K562 (cell line): ENCODE data around the gene DOCK8. TPM values are rescaled to one million over a fixed set of nuclear protein-coding genes. Genes with fewer than 3 reads are reported as not detected.

ENCODE experiments used
- KAT8 ChIP-seq: fragments of 450-650 bp; IDR thresholded peaks from 2 replicates; pipeline ENCODE4 v1.6.1; 2016; ENCODE audit warnings: low read depth, mild to moderate bottlenecking
- RBFOX2 ChIP-seq: fragments of 200-400 bp; formaldehyde crosslinking; IDR thresholded peaks from 2 replicates; pipeline ENCODE4 v1.6.1; 2017; ENCODE audit warnings: low read depth, mild to moderate bottlenecking, low read length, moderate library complexity
- RFX5 ChIP-seq: IDR thresholded peaks from 2 replicates; pipeline ENCODE4 v1.6.1; 2011; ENCODE audit warnings: low read depth, mild to moderate bottlenecking, improper control_type of control experiment, low read length
- SOX6 ChIP-seq: fragments of 450-650 bp; IDR thresholded peaks from 2 replicates; pipeline ENCODE4 v1.6.1; 2014; ENCODE audit warnings: mild to moderate bottlenecking
- TCF7 ChIP-seq: sonication (generic); IDR thresholded peaks from 2 replicates; pipeline ENCODE4 v1.6.1; 2016; ENCODE audit warnings: antibody characterized with exemption, borderline replicate concordance
- ZBTB8A ChIP-seq: fragments of 450-650 bp; IDR thresholded peaks from 2 replicates; pipeline ENCODE4 v1.6.1; 2018; ENCODE audit warnings: mild to moderate bottlenecking, moderate library complexity; ENCODE audit not compliant: partially characterized antibody
- ZNF830 ChIP-seq: fragments of 250-450 bp; sonication (Bioruptor Pico); IDR thresholded peaks from 2 replicates; pipeline ENCODE4 v1.5.0; 2021; ENCODE audit warnings: mild to moderate bottlenecking
- polyA plus RNA-seq, 8 experiments: library from polyadenylated mRNA; depleted of rRNA in 4 of 8; stranded (reverse) in 5 of 8; unstranded in 3 of 8; fragments of >200 nt; fragmentation: Nextera tagmentation in 2 of 8; fragmentation: Illumina TruSeq in 1 of 8; extraction: Ambion mirVana in 2 of 8; extraction: Trizol in 1 of 8; gene quantifications; 2 replicates each; pipeline versions ENCODE4 v1.2.1 to v1.2.3, GENCODE V29; 2011 to 2014; ENCODE audit warnings: inconsistent platforms in 1 of 8, missing spikeins in 1 of 8
- total RNA-seq, 7 experiments: library from RNA; depleted of rRNA in 6 of 7; stranded (reverse); fragments of >200 nt in 6 of 7; fragmentation: Illumina TruSeq in 2 of 7; extraction: Trizol in 2 of 7; gene quantifications; 2 replicates each; pipeline versions ENCODE4 v1.2.1 to v1.2.3, GENCODE V29; 2011 to 2021; ENCODE audit warnings: low replicate concordance in 1 of 7
- TF ChIP-seq, protein P1 (sequence below): fragments of 200-400 bp; formaldehyde crosslinking; IDR thresholded peaks from 2 replicates; pipeline ENCODE4 v1.6.1; 2017; ENCODE audit warnings: mild to moderate bottlenecking, low read depth, low read length, moderate library complexity
- TF ChIP-seq, protein P2 (sequence below): fragments of 450-650 bp; IDR thresholded peaks from 2 replicates; pipeline ENCODE4 v1.7.0; 2016; ENCODE audit warnings: borderline replicate concordance
- TF ChIP-seq, protein P3 (sequence below): fragments of 250-450 bp; sonication (Bioruptor Pico); IDR thresholded peaks from 2 replicates; pipeline ENCODE4 v1.5.0; 2021; ENCODE audit warnings: mild to moderate bottlenecking, borderline replicate concordance
- TF ChIP-seq, protein P4 (sequence below): fragments of 450-650 bp; formaldehyde crosslinking; IDR thresholded peaks from 2 replicates; pipeline ENCODE4 v1.4.0; 2020; ENCODE audit warnings: mild to moderate bottlenecking, moderate library complexity
- TF ChIP-seq, protein P5 (sequence below): sonication (generic); formaldehyde crosslinking; IDR thresholded peaks from 2 replicates; pipeline ENCODE4 v1.9.0; 2022; ENCODE audit warnings: mild to moderate bottlenecking, missing genetic modification reagents
- TF ChIP-seq, protein P6 (sequence below): sonication (generic); formaldehyde crosslinking; IDR thresholded peaks from 2 replicates; pipeline ENCODE4 v1.8.1; 2023; ENCODE audit warnings: missing genetic modification reagents, mild to moderate bottlenecking, borderline replicate concordance

DOCK8 gene
- total and polyA plus RNA-seq, 9 of the 15 experiments (the other 6 are each of a cell fraction or from before 2014, with no cell fraction given): 14.4 to 53.8 (median 25.1) TPM

DNA sequence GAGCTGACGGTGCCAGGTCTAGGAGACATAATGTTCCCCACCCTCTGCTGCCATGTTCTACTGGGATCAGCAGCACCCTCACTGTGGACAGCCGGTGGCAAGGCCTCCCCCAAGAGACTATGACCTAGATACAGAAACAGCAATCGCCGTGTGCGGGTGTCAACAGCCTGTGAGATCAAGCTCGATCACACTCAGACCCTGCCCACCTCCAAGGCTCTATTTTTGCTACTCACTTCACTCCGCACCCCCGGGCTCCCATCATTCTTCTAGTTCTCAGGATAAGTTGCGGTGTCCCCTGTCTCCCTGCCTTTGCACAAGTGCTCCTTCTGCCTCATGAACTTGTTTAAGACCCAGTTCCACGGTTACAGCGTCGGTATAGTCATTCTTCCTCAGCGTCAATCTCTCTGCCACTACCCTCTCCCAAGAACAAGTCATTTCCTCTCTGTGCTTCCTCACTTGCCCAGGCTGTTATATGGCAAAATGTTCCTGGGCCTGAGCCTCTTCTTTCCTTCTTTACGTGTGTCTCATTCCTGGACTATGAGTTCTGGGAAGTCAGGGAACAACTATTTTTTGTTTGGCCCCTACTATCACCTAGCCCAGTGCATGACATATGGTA, 5.4 kb upstream of the DOCK8 start (continued):
- no peak for TF ChIP-seq ZNF830
- TF ChIP-seq, protein P1, sequence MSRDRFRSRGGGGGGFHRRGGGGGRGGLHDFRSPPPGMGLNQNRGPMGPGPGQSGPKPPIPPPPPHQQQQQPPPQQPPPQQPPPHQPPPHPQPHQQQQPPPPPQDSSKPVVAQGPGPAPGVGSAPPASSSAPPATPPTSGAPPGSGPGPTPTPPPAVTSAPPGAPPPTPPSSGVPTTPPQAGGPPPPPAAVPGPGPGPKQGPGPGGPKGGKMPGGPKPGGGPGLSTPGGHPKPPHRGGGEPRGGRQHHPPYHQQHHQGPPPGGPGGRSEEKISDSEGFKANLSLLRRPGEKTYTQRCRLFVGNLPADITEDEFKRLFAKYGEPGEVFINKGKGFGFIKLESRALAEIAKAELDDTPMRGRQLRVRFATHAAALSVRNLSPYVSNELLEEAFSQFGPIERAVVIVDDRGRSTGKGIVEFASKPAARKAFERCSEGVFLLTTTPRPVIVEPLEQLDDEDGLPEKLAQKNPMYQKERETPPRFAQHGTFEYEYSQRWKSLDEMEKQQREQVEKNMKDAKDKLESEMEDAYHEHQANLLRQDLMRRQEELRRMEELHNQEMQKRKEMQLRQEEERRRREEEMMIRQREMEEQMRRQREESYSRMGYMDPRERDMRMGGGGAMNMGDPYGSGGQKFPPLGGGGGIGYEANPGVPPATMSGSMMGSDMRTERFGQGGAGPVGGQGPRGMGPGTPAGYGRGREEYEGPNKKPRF: no peak
- TF ChIP-seq TCF7: no peak
- TF ChIP-seq KAT8: no peak
- TF ChIP-seq RFX5: no peak
- TF ChIP-seq, protein P2, sequence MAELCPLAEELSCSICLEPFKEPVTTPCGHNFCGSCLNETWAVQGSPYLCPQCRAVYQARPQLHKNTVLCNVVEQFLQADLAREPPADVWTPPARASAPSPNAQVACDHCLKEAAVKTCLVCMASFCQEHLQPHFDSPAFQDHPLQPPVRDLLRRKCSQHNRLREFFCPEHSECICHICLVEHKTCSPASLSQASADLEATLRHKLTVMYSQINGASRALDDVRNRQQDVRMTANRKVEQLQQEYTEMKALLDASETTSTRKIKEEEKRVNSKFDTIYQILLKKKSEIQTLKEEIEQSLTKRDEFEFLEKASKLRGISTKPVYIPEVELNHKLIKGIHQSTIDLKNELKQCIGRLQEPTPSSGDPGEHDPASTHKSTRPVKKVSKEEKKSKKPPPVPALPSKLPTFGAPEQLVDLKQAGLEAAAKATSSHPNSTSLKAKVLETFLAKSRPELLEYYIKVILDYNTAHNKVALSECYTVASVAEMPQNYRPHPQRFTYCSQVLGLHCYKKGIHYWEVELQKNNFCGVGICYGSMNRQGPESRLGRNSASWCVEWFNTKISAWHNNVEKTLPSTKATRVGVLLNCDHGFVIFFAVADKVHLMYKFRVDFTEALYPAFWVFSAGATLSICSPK: no peak
- TF ChIP-seq SOX6: no peak
- peak; percentile 47; the same call in 1 of the 2 replicates for TF ChIP-seq RBFOX2
- TF ChIP-seq ZBTB8A: no peak
- TF ChIP-seq, protein P3, sequence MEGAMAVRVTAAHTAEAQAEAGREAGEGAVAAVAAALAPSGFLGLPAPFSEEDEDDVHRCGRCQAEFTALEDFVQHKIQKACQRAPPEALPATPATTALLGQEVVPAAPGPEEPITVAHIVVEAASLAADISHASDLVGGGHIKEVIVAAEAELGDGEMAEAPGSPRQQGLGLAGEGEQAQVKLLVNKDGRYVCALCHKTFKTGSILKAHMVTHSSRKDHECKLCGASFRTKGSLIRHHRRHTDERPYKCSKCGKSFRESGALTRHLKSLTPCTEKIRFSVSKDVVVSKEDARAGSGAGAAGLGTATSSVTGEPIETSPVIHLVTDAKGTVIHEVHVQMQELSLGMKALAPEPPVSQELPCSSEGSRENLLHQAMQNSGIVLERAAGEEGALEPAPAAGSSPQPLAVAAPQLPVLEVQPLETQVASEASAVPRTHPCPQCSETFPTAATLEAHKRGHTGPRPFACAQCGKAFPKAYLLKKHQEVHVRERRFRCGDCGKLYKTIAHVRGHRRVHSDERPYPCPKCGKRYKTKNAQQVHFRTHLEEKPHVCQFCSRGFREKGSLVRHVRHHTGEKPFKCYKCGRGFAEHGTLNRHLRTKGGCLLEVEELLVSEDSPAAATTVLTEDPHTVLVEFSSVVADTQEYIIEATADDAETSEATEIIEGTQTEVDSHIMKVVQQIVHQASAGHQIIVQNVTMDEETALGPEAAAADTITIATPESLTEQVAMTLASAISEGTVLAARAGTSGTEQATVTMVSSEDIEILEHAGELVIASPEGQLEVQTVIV: no peak
- TF ChIP-seq, protein P4, sequence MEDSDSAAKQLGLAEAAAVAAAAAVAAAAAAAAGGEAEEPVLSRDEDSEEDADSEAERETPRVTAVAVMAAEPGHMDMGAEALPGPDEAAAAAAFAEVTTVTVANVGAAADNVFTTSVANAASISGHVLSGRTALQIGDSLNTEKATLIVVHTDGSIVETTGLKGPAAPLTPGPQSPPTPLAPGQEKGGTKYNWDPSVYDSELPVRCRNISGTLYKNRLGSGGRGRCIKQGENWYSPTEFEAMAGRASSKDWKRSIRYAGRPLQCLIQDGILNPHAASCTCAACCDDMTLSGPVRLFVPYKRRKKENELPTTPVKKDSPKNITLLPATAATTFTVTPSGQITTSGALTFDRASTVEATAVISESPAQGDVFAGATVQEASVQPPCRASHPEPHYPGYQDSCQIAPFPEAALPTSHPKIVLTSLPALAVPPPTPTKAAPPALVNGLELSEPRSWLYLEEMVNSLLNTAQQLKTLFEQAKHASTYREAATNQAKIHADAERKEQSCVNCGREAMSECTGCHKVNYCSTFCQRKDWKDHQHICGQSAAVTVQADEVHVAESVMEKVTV (CRISPR knock-in tag): no peak
- TF ChIP-seq, protein P5, sequence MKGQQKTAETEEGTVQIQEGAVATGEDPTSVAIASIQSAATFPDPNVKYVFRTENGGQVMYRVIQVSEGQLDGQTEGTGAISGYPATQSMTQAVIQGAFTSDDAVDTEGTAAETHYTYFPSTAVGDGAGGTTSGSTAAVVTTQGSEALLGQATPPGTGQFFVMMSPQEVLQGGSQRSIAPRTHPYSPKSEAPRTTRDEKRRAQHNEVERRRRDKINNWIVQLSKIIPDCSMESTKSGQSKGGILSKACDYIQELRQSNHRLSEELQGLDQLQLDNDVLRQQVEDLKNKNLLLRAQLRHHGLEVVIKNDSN (CRISPR knock-in tag): no peak
- TF ChIP-seq, protein P6, sequence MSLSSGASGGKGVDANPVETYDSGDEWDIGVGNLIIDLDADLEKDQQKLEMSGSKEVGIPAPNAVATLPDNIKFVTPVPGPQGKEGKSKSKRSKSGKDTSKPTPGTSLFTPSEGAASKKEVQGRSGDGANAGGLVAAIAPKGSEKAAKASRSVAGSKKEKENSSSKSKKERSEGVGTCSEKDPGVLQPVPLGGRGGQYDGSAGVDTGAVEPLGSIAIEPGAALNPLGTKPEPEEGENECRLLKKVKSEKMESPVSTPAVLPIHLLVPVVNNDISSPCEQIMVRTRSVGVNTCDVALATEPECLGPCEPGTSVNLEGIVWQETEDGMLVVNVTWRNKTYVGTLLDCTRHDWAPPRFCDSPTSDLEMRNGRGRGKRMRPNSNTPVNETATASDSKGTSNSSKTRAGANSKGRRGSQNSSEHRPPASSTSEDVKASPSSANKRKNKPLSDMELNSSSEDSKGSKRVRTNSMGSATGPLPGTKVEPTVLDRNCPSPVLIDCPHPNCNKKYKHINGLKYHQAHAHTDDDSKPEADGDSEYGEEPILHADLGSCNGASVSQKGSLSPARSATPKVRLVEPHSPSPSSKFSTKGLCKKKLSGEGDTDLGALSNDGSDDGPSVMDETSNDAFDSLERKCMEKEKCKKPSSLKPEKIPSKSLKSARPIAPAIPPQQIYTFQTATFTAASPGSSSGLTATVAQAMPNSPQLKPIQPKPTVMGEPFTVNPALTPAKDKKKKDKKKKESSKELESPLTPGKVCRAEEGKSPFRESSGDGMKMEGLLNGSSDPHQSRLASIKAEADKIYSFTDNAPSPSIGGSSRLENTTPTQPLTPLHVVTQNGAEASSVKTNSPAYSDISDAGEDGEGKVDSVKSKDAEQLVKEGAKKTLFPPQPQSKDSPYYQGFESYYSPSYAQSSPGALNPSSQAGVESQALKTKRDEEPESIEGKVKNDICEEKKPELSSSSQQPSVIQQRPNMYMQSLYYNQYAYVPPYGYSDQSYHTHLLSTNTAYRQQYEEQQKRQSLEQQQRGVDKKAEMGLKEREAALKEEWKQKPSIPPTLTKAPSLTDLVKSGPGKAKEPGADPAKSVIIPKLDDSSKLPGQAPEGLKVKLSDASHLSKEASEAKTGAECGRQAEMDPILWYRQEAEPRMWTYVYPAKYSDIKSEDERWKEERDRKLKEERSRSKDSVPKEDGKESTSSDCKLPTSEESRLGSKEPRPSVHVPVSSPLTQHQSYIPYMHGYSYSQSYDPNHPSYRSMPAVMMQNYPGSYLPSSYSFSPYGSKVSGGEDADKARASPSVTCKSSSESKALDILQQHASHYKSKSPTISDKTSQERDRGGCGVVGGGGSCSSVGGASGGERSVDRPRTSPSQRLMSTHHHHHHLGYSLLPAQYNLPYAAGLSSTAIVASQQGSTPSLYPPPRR (CRISPR knock-in tag): no peak
